ENCODE measurements around the gene BAG3.
"Not testable (repeated sequence)": the region's sequence is repeated elsewhere in the genome, so short reads cannot be mapped to it uniquely, and the experiment has no call there.

The BAG3 gene

DNA sequence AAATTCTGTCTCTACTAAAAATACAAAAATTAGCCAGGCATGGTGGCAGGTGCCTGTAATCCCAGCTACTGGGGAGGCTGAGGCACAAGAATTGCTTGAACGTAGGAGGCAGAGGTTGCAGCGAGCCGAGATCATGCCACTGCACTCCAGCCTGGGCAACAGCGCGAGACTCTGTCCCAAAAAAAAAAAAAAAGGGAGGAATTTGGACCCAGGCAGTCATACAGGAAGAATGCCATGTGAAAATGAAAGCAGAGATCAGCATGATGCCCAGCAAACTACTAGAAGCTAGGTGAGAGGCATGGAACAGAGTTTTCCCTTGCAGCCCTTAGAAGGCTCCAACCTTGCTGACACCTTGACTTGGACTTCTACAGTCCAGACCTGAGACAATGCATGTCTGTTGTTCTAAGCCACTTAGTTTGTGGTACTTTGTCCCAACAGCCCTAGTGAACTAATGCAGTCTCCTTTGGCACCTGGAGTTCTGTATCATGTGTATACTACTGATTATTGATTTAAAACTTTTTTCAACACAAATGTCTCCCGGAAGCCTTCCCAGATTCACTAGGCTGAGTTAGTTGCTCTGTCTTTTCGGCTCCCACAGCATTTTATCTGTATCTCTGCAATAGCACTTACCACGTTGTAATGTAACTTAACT lies 10.2 kb upstream of the BAG3 start:
- DNase-seq, result no peak

DNA sequence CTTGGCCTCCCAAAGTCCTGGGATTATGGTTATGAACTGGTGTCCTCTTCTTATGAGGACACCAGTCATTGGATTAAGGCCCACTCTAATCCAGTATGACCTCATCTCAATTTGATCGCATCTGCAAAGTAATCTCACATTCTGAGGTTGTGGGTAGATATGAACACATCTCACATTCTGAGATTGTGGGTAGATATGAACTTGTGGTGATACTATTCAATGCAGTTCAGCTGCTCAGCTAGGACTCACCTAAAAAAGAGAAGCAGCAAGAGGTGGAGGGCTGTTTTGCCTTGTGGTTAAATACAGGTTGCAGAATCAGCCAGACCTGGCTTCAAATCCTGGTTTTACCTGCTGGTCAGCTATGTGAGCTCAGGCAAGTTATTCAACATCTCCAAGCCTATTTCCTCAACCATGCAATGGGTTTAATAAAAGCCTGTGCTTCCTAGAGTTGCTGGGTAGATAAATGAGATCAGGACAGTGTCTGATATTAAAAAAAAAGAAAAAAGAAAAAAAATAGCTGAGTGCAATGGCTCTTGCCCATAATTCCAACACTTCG lies 8.5 kb upstream of the BAG3 start:
- no peak for DNase-seq

DNA sequence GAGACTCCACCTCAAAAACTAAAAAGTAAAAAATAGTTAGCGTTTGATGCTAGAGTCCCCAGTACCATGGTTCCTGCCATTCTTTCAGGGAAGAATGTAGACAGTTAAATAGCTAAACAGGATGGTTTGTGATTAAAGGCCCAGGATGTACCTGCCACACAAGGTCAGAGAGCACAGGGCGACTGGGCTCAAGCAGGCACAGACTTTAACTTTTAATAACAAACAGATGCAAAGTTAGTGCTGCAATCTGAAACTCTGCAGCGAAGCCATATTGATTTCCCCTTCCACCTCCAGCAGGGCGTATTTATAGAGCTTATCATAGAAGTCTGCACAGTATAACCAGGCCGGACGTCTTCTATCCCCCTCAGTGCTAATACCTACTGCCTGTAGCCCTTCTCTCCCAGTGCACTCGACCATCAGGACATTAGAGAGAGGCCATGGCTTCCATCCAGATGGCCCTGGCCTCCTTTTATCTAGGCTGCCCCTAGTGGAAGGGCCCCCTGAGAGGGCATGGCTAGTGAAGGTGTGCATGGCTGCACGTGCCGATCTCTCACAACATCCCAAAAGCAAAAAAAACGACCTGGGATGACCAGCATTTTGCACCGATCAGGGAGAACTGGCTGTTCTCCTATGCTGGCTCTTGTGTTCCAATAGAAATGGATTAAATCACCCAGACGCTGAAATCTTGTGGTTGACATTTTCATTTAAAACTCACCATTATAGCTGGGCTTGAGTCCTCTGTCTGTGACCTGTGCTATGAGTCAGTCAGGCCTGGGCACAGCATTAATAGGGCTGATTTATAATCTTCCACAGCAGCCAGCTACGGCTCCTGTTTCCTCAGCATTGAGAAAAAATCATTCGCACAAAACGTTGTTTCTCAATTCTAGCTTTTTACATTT lies 7.6 kb upstream of the BAG3 start:
- no peak for DNase-seq

DNA sequence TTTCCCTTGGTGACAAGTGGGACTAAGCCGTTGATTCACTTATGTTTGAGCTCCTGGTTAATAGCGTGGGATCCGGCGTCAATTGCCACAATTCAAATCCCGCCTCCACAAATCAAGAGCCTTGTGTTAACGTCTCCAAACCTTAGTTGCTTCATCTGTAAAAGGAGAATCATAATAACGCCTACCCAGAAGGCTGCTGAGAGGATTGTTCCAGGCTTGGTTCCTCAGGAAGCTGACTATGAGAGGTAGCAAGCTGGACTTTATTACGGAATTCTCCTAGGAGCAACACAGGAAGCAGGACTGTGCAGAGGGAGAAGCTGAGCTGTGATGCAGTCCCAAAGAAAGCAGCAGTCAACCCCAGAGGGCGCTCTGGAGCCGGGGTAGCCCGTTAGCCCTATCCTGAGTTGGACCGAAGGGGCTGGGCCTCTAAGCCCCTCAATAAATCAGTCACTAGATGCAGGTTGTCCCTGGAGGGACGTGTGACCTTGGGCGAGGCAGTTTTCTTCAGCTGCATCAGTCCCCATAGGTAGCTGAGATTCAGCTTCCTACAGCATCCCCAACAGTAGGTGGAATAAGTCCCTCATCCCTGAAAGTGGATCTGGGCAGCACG lies 6.9 kb upstream of the BAG3 start:
- no peak for DNase-seq

DNA sequence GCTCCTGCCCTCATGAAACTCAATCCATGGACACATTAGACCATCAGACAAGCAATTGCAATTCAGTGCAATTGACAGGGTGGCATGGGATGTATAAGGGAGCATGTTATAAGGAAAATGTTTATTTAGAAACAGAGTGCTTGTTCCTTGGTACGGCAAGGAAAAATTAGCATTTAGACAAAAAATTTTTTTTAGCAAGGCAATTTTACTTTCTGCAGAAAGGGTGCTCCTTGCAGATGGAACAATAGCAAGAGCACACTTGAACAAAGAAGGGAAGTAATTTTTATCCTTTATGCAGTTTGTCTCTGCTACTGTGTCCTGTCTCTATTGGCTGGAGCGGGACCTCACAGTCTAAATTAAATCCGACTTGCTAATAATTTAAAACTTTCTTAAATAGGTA lies 6.2 kb upstream of the BAG3 start:
- no peak for DNase-seq

DNA sequence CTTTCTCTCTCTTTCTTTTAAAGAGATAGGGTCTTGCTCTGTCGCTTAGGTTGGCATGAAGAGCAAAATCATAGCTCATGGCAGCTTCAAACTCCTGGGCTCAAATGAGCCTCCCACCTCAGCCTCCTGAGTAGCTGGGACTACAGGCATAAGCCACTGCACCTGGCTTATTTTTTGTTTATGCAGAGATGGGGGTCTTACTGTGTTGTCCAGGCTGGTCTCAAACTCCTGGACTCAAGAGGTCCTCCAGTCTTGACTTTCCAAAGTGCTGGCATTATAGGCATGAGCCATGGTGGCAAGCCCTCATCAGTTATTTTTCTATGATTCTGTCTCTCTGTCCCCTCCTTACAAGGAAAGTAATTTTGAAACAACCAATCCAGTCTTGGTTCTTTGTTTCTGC lies 1.1 kb upstream of the BAG3 start:
- DNase-seq, result no peak

DNA sequence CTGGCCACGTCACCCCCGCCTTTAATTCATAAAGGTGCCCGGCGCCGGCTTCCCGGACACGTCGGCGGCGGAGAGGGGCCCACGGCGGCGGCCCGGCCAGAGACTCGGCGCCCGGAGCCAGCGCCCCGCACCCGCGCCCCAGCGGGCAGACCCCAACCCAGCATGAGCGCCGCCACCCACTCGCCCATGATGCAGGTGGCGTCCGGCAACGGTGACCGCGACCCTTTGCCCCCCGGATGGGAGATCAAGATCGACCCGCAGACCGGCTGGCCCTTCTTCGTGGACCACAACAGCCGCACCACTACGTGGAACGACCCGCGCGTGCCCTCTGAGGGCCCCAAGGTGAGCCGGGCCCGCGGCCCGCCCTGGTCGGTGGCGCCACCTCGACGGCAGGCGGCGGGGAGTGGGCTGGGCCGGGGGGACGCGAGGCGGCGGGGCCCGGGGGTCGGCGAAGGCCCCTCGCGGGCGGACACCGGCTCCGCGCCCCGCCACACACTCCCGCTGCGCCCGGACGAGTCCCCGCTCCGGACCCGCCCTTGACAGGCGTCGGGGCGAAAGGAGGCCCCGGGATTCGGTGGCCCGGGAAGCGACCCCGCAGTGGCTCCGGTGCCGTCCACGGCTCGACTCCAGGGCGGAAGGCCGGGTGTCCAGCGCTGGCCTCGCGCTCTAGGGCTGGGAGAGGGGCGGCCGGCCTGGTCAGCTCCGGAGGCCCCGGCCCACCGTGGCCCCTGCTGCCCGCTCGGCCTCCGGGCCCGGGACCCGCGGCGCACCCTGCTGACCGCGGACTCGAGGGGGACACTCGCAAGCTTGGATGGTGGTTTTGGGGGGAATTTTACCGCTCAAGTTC lies 557 bp downstream of the BAG3 start:
- peak in 2 of 4 experiments; percentile 14 to 17 for DNase-seq

DNA sequence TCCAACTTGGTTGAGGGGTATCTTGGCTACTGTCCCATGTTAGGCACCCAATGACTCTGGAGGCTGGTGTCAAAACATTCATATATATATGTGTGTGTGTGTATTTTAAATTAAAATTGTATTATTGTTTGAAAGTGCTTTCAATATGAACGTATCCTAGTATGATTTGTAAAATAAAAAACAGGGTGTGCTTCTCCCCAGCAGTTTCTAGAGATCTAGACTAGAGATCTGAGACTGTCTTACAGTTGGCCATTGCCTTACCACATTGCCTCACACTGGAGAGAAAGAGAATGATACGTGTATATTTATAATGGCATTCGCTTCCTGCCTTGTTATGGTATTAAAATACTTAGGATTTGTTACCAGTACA lies 1.2 kb downstream of the BAG3 start:
- no peak for DNase-seq

DNA sequence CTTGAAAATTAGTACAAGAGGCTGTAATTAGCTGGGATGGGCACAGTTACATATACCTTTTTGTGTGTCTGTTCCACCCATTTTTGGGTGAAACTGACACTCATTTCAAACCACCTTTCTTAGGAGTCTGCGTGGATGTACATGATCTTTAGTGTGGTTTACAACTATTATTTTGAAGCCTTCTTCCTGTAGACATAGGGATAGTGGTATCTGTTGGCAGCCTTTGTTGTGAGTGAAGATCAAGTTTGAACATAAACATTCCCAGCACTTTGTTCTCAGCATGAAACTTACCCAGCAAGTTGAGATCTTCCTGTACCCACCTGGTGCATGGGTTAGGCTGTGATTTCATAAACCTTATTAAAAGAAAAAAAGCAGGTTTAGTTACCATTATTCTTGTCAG lies 2.0 kb downstream of the BAG3 start:
- DNase-seq, result no peak

DNA sequence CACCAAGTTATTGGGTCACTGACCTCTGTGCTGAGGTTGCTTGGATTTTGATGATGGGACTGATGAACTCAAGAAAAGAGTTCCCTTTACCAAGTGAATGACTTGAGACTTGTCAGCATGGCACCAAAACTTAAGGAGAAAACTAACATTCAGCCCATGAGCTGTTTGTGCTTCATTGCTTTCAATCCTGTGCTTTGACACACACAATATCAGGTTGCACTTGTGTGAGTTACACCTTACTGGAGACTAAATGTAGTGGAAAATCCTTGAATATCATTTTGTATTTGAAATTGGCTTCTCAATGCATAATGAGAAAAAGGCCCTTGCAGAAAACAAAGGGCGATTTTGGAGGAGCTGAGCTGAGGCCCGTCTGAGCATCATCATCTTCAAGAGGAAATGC lies 2.7 kb downstream of the BAG3 start:
- DNase-seq, result no peak

DNA sequence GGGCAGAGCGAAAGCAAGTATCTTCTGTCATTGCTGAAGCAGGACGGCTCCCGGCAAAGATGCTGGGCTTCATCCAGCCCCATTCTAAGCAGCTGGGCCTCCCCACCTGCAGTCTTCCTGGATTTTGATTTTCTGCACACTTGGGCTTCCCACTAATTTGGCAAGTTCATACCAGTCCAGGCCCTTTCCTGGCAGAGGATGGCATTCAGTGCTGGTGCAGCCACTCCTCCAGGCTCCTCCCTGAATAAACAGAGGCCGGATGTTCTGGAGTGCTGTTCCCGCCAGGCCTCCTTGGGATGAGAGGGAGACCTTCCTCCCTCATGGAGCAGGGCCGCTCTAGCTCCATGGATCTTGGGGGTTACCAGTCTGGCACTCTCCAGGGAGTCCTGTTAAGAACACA lies 3.4 kb downstream of the BAG3 start:
- DNase-seq, result no peak

DNA sequence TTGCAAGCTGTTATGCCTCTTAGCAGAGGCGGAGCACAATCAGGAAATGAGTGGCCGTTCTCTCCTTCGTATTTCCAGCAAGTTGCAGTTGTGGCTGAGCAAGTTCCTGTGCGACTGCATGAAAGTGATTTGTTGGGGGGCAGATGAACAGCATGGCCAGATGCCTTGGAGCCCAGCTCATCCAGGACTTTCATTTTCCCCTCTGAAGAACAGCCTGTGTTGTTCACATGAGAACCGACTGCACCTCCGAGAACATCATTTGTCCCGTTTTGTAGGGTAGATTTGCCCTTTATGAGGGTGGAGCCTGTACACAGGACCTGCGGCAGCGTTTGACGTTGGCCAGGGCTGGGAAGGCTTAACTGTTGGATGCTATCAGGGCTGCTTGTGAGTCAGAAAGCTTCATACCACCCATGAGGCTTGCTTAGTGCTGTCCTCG lies 4.4 kb downstream of the BAG3 start:
- DNase-seq, result no peak

DNA sequence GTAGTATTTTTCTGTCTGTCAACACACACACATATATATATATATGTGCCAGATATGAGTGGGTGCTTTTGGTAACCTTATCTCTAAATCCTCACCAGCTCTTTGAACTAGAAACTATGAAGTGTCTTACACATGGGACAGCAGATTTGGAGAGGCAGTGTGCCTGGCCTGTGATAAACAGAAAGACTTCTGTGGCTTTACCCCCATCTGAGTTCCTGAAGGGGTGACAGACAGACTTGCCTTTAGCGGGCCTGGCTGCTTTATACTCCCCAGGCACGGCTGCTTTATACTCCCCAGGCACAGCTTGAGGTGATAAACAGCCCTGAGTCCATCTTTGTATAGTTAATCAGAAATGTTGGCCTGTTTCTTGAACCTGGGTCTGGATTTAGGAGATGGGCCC lies 5.6 kb downstream of the BAG3 start:
- no peak for DNase-seq

DNA sequence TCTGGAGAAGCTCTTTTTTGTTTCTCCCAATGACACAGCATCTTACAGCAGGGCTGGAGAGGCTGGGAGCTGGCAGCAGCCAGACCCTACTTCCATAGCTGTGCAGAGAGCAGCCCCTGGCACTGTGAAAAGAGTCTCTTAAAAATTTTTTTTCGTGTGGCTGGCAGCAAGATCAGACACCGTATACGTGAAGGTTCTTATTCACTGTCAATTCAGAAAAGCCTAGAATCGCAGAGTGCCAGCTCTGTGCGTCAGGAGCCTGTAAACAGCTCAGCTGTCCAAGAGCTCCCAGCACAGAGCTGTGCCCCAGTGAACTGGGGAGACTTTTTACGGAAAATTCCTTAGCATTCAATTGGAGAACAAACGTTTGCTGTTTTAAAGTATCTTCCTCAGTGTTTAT lies 6.5 kb downstream of the BAG3 start:
- no peak for DNase-seq

DNA sequence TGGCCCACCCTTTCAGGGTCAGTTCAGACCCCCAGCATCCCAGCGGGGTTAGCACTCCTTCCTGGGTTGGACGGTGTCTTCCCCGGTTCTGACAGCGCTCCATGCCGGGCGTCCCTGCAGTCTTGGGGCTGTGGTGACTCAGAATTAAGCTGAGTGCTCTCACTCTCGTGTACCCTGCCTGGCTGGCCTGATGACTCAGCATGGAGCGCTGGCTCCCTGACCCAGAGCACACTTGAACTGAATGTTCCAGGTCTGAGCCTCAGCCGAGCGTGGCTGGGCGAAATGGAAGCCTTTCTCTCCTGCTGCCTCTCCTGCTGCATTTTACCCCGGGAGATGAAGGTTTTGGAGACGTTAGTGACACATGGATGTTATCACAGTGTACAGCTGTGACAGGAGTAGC lies 7.1 kb downstream of the BAG3 start:
- DNase-seq, result no peak

DNA sequence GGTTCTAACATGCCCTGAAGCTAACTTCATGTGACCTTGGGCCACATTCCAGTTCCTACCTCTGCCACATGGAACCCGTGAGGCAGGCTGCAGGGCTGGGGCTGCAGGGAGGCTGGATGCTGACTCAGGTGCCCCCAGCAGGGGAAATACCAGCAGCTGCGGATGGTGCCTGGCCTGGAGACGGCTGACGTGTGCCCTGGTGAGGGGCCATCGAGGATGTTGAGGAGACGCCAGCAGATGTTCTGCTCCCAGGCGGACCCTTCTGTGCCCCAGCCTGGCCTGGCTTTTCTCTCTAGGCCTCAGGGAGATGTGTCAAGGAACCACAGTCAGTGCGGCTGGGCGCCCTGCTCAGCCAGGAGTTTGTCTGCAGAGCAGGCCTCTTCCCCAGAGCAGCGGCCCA lies 8.8 kb downstream of the BAG3 start:
- no peak for DNase-seq

DNA sequence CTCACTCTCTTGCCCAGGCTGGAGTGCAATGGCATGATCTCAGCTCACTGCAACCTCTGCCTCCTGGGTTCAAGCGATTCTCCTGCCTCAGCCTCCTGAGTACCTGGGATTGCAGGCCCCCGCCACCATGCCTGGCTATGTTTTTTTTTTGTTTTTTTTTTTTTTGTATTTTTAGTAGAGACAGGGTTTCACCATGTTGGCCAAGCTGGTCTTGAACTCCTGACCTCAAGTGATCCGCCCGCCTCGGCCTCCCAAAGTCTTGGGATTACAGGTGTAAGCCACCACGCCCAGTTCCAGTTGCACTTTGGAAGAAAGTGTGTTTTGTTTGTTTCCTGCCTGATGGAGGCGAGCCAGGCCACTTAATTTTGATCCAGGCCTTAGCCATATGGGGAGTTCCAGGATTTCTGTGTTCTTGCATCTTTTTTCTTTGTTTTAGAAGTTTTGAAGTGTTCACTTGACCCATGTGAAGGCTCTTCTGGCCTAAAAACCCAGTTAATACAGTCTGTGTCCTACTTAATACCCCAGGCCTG lies 11.0 kb downstream of the BAG3 start:
- DNase-seq, result not testable (repeated sequence)

DNA sequence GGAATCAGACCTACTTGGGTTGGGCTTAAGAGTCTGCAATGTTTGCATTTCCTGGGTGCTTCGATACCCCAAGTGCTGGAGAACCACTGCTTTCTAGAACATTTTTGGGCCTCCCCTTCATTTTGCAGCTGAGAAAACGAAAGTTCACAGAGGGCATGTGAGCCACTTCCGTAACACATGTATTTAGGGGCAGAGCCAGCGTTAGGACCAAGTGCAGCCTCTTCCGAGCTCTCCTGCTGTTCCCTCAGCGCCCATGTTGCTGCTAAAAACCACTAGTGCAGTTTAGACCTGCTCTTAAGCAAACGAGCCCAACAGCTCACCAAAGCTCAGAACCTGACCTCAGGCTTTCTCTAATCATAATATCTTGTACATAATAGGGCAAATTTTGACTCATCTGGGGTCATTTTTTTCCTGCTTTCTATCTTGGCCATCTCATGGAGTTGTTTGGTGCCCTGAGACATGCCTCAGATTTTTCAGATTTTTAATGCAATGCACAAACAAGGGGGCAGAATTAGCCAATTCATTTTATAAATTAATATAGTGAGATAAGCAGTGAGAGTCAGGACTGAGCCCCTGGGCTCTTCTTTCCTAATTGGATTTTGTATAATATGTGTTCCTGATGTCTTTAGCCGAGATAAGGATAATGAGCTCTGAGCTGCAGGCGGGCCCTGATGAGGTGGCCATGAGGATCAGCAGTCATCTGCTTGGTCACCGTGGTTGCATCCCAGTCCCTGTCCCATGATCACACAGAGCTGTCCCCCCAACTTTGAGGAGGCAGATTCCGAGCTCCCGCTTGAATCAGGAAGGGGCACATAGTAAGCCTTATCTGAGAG lies 12.9 kb downstream of the BAG3 start:
- no peak for DNase-seq

DNA sequence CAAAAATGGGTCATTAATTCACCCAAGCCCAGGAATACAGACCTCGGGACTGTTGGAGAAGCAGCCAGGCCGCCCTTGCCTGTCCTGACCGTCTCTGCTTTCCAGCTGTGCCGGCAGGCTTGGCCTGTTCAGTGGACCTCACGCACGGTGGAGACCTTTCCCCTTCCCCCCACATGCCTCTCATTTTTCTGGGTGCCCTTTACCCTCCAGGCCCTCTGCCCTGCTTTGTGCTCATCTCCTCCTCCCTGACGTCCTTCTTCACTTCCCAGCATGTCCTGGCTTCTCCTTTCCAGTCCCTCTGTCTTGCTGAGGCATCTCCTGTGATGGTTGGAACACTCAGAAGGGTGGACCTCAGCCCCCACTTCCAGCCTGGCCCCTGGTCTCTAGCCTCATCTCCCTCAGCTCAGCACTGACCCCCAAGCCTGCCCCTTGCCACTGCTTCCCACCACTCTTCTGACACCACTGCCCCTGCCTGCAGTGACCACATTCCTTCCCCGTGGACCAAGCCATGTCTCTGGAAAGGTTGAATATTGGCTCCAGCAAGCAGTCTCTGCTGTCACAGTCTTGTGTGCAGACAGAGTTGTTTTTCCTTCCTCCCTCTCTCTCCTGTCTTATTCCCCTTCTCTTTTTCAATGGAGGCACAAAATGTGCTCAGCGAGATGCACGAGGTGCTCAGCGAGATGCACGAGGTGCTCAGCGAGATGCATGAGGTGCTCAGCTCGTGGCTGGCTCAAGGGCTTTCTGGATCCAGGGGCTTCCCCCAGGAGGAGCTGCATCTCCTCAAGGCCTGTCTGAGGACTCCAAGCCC lies 14.9 kb downstream of the BAG3 start:
- DNase-seq, result no peak

DNA sequence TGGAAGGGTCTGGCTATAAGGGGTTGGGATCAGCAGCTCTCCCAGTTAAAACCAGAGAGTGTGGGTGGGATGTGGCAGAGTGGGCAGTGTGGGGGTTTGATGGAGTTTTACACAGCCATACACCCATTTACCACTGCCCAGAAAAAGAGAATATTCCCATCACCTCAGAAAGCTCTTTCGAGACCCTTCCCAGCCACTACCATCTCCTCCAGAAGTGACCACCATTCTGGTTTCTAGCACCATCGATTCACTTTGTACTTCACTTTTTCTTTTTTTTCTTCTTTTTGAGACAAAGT lies 15.5 kb downstream of the BAG3 start:
- no peak for DNase-seq
